GM06990 (cell line): Measurements from ENCODE around the gene FASN.

Experiments
- DNase-seq: peaks from one replicate; pipeline ENCODE4 v3.0.0-alpha.2; 2011; ENCODE audit not compliant: insufficient read length; ENCODE audit errors: extremely low read depth
- H3K27me3 ChIP-seq: replicated peaks from 2 replicates; pipeline ENCODE4 v1.6.0; 2011; ENCODE audit warnings: low read length; ENCODE audit not compliant: control insufficient read depth, insufficient read depth
- H3K36me3 ChIP-seq: 2 replicates; pipeline ENCODE4 v1.5.1; 2011; ENCODE audit warnings: low read length; ENCODE audit not compliant: control insufficient read depth, insufficient read depth
- H3K4me3 ChIP-seq: replicated peaks from 2 replicates; pipeline ENCODE4 v1.5.1; 2011; ENCODE audit warnings: low read depth, mild to moderate bottlenecking, control low read depth, low read length
- TF ChIP-seq, protein P1 (sequence below): IDR thresholded peaks from 2 replicates; pipeline ENCODE4 v1.5.1; 2011; ENCODE audit warnings: low read length, control low read depth, mild to moderate bottlenecking, inconsistent platforms; ENCODE audit not compliant: insufficient read depth, poor library complexity, severe bottlenecking

Gene FASN

DNA sequence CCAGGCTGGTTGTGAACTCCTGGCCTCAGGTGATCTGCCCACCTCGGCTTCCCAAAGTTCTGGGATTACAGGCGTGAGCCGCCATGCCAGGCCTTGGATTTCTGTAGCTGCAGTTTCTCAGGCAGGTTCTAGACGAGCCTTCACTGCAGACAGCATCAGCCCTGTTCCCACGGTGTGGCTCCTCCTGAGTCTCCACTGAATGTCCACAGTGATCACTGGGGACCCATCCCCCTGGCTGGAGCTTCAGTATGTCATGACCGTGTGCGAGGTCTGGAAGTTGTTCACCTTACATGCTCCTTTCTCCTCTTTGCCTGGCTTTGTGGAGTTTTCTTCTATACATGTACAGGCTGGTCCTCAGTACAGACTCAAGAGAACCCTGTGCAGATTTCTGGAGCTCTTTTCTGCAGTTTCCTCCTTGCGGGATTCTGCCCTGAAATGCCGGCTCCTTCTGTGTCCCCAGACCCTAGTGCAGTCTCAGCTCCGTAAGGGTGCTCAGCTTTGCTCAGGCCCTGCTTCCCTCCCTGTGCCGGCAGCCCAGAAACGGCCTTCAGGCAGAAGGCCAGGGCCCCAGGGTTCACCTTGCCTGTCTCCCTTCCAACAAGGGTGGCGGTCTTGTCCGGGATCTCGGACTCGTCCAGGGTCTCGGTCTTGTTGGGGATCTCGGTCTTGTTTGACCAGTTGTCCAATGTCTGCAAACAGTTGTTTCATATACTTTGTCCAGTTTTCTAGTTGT lies 14.3 kb upstream of the FASN start:
- H3K4me3 ChIP-seq = no peak overlapping the region
- DNase-seq = no peak
- H3K27me3 ChIP-seq = no peaks in the 10 kb centered on the region
- no peaks in the 10 kb centered on the region for H3K36me3 ChIP-seq
- TF ChIP-seq, protein P1, sequence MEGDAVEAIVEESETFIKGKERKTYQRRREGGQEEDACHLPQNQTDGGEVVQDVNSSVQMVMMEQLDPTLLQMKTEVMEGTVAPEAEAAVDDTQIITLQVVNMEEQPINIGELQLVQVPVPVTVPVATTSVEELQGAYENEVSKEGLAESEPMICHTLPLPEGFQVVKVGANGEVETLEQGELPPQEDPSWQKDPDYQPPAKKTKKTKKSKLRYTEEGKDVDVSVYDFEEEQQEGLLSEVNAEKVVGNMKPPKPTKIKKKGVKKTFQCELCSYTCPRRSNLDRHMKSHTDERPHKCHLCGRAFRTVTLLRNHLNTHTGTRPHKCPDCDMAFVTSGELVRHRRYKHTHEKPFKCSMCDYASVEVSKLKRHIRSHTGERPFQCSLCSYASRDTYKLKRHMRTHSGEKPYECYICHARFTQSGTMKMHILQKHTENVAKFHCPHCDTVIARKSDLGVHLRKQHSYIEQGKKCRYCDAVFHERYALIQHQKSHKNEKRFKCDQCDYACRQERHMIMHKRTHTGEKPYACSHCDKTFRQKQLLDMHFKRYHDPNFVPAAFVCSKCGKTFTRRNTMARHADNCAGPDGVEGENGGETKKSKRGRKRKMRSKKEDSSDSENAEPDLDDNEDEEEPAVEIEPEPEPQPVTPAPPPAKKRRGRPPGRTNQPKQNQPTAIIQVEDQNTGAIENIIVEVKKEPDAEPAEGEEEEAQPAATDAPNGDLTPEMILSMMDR = no peak

DNA sequence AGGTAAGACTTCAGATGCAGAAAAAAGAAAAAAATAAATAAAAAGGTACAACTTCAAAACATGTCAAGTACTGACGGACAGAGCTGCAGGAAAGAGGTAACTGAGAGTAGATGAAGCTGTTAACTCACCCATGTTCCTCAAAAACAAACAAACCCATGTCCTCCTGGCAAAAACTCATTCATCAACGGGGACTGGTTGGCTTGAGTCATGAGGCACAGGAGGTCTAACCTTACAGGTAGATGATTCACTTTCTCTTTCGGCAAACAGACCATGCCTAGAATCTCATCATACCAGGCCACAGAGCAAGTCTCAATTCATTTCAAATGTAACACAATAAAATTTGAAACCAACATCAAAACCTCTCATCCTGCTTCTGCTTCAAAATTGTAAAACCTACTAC lies 12.3 kb upstream of the FASN start:
- DNase-seq = no peak
- Histone ChIP-seq H3K27me3 (no peaks in the 10 kb centered on the region), H3K36me3 (no peaks in the 10 kb centered on the region), H3K4me3 (no peak overlapping the region)
- TF ChIP-seq, protein P1 = no peak

DNA sequence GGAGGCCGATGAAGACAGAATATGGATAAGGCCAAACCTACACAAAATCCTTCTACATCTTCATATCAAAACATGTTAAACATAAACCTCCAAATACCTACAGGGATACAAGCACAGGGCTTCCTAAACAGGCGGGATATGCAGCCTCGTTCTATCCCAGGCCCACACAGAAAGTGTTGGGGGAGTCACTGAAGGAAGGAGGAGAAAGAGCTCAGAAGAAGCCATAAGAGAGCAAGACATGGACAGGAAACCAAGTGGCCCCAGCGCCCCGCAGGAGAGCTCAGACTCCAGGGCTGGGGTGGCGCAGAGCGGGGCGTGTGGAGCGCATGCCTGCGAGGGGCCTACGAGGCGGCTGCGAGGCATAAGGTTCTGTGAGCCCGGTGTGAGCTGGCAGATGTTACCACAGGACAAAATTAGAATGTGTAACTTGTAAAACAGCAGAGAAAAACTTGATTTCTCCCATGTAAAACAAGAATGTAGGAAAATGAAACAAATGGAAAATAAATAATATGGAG lies 11.0 kb upstream of the FASN start:
- no peaks in the 10 kb centered on the region for H3K27me3 ChIP-seq
- no peak for DNase-seq
- TF ChIP-seq, protein P1 = no peak
- H3K4me3 ChIP-seq = no peak overlapping the region
- no peaks in the 10 kb centered on the region for H3K36me3 ChIP-seq

DNA sequence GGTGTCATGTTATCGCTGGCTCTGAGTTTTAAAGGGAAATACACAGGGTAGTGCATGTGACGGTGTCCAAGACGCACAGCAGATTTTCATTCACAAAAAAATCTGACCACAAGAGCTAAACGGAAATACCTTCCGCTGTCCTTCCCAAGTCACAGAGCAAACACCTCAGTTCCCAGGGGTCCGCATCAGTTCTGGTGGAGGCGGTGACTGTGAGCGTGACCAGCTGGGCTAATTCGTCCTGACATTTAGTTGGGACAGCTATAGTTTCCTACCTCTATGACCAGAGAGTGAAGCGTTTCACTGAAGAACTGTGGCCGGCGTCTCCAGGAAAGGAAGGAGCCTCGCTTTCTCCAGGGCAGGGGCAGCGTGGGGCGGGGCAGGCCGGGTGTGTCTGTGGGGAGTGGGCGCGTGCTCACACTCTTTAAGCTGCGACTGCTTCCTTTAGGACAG lies 10.5 kb upstream of the FASN start:
- DNase-seq = no peak
- Histone ChIP-seq H3K27me3 (no peaks in the 10 kb centered on the region), H3K36me3 (no peaks in the 10 kb centered on the region), H3K4me3 (no peak overlapping the region)
- TF ChIP-seq, protein P1 = no peak

DNA sequence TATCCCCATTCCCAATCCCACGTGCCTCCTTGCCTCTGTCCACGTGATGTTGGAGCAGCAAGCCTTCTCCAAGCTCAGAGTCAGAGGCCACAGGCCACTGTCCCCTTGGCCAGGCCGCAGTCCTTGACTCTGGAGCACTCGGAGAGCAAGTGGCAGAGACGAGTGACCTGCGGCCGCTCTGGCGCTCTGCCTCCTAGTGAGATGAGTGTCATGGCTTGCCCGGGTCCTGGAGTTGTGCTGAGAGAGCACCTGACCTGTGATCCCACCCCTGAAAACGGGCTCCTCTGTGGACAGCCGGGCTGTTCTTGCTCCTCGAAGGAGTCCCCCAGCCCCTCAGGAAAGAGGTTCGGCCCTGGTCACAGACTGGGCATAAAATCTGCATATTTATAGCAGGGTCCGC lies 10.0 kb upstream of the FASN start:
- Histone ChIP-seq H3K27me3 (no peaks in the 10 kb centered on the region), H3K36me3 (no peaks in the 10 kb centered on the region), H3K4me3 (no peak overlapping the region)
- DNase-seq = no peak
- TF ChIP-seq, protein P1 = no peak
